Fibroblast of gingiva (primary cell): Measurements from ENCODE around the gene HOXA3.

Source experiments
- DNase-seq: peaks from one replicate; pipeline ENCODE4 v3.0.0-alpha.2; 2011; ENCODE audit warnings: low read depth

The HOXA3 gene

DNA sequence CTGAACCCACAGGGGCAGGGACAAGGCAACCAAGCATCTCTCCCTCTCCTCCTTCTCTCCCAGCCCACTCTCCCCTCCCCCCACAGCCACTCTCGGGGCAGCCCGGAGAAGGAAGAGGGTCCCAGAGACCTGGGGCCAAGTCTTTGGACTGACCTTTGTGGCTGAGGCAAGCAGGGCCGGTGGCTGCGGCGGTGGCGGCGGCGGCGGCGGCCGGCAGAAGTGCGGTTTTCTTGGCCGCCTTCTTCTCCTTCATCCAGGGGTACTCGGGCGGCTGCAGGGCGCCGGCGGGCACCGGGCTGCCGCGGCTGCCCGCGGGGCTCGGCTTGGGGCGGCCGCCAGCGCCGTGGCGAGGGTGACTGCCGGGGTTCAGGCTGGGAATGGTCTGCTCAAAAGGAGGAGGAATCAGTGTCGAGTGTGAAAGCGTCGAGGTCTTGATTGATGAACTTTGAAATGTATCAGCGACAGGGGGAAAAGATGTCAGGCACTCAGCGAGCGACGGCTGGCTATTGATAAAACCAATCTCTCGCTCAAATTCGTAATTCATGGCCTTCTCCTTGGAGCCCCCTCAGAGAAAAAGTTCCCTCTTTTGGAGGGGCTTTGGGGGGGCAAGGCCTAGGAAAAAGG is 50.3 kb downstream of the HOXA3 start:
- DNase-seq, result no peak

DNA sequence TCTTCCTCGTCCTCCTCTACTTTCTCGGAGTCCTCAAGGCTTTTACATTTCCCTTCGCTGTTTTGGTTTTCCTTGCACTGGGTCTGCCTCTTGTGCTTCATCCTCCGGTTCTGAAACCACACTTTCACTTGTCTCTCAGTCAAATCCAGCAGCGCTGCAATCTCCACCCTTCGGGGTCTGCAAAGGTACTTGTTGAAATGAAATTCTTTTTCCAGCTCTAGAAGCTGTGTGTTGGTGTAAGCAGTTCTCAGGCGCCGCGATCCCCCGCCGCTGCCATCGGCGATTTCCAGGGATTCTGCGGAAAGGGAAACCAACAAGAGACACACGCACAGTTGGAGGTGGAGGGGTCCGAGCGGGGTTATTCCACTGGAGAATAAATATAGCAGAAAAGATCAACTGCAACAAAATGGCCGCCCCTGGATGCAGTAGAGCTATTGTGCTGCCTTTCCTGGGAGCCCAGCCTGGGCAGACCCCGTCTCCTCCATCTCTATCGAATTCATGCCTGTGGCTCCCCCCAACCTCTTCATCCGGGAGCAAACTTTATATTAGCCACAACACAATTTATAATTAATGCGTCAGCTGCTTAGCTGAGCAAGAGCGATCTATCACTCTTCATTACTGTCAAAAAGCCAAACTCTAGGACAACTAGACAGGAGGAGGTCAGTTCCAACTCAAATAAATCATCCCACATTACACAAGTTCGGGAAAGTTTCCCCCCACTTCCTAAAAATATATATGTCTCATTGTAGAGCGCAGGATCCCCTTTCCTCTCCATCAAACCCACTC is 51.0 kb downstream of the HOXA3 start:
- no peak for DNase-seq

DNA sequence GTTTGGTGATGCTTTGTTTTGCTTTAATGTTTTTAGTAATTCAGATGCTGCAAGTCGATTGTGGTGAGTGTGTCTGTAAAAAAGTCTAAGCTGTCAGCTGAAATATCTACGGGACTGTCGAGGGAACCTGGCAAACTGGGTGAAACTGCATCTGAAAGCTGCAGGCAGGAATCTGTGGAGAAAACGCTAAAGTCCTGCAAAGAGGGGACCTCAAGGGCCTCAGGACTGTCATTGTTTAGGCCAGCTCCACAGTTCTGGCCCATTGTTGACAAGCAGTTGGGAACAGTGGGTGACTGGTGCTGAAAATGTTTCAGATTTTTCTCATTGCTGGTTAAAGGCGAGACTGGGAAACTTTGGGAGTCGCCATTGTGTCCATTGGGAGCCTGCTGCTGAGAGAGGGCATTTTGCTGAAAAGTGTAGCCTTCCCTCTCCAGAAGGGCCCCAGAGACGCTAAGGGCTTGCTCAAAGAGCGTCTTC is 51.7 kb downstream of the HOXA3 start:
- no peak for DNase-seq

DNA sequence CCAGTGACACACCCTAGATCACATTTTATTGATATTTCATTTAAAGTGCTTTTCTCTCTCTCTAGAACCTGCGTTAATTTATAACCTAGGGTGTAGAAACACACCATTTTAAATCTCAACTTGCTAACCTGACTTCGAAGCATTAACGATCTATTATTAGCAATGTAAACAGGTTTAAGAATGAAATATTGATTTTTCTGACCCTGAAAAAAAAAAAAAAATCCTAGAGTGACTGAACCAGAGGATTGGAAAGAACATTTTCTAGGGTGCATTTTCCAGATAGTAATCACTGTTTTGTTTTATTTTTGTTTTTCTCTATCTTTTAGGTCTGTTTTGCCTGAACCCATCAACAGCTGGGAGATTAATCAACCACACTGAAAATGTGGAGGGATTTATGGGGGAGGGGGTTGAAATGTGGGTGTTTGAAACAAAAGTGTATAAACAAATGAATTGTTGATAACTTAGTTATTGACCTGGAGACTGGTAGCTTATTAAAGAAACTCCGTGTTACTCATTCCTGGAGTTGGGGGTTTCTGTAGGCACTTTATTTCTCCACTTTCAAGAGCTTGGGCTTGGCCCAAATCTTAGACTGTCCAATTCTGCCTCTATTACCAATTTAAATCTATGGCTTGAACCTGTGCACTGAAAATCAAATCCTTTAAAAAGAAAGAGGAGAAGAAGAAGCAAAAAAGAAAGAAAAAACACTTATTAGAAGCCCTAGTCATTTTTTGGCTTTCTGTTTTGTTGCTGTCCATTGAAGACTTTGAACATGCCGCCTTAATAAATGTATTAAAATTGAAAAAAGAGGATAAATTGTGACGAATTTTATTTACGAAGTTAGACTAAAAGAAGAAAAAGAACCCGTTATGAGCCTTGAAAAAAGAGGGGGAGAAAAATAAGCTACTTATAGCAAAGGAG is 52.7 kb downstream of the HOXA3 start:
- DNase-seq, result no peak

DNA sequence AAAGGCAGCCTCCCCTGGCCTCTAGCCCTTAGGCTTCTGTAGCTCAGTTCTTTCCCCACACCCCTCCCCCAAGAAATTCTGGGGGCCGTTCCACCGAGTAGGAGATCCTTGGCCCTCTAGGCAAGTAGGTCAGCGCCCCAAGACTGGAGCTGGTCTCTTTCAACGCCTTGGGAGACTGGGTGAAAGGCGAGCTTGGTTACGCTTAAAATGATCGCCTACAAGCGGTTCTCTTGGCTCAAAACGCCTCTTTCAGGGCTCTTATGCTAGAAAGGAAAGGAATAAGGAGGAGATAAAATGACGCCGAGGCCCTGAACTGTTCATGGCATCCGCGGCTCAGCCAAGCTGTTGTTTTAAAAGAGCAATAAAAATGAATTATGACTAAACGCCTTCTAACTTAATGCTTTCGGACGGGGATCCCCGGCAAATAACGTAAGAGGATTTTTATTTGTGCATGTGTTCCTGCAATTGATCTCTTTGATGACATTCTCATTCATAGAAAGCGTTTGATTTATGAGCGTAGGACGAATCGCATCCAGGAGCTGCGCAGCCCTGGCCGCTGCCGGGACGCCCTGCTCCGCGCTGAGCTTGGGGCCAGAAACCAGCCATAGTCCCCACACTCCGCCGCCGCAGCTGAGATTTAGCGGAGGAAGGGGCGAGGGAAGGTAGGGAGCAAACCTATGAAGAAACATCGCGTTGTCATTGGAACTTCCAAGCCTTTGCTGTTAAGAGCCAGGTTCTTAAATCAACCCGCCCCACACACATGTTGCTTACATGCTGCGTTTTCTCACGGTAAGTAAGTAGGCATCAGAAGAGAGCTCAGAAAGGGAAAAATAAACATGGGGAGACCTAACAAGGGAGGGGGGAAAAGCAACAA is 53.6 kb downstream of the HOXA3 start:
- DNase-seq, result no peak

GRCh38 chr7:27097686-27098577 is 54.5 kb downstream of the HOXA3 start:
- DNase-seq, result no peak

DNA sequence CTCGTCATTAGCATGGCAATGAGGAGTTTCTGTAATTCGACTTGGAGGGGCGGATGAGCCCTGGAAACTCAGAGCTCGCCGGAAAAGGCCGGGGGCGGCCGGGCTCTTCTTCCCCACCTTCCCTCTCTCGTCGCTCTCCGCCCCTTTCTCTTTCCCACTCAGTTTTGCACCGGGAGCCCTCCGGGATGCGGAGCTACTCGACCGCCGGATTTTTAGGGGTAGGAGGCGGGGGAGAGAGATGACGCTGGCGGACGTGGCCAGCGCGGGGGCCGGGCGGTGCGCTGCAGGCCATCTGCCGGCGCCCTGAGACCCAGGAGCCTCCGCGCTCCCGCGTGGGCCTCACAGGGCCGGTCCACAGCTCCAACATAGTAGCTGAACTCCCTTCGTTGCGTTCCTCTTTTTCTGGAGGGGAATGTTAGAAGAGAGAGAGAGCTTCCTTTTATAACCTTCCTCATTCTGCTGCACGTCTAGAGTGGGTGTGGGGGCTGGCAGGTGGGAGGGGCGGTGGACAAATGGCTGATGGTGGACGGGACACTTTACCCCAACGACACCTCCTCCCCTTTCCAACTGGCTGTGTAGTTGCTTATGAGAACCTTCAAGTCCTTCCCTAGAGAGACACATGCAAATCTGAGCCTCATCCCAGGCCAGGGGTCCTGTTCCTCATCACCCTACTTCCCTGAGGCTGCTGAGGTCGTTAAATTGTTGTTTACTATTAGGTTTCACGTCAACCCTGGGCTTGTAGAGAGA is 55.4 kb downstream of the HOXA3 start:
- no peak for DNase-seq

DNA sequence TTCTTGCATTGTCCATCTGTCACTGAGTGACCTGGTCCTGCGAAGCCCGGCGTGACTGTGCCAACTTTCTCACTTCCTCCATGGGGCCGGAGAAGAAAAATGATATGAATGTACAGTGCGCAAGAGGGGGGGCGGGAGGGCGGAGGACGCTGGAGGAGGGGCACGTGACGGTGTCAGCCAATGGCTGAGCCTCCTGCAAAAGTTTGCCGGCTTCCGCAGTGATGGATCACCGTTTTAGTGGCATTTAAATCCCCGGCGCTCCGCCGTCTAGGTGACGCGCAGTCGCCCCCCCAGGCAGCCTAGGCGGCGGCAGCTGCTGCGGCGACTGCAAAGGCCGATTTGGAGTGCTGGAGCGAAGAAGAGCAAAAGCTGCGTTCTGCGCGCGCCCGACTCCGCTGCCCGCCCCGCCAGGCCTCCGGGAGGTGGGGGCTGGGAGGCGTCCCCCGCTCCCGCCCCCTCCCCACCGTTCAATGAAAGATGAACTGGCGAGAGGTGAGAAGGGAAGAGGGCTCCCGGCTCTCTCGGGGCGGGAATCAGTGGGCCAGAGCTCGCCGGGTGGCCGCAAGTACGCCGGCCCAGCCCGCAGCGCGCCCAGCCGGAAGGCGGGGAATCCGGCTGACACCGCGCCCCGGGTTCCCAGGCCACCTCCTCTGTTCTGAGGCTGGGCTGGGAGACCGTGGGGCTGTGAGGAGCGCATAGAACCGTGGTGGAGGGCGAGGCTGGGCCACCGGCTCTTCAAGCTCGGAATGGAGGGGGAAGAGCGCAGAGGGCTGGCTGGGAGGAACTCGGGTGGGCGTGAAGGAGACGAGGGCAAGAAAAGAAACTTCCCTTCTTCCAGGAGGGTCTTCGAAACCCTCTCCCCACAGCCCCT is 56.3 kb downstream of the HOXA3 start, which contains the start of gene HOXA1:
Gene HOXA1 (minus strand): TSS at position 104 of the 871 bp plus-strand sequence. CDS start 88 bp downstream, at position 16.
- DNase-seq, result peak; percentile 42

DNA sequence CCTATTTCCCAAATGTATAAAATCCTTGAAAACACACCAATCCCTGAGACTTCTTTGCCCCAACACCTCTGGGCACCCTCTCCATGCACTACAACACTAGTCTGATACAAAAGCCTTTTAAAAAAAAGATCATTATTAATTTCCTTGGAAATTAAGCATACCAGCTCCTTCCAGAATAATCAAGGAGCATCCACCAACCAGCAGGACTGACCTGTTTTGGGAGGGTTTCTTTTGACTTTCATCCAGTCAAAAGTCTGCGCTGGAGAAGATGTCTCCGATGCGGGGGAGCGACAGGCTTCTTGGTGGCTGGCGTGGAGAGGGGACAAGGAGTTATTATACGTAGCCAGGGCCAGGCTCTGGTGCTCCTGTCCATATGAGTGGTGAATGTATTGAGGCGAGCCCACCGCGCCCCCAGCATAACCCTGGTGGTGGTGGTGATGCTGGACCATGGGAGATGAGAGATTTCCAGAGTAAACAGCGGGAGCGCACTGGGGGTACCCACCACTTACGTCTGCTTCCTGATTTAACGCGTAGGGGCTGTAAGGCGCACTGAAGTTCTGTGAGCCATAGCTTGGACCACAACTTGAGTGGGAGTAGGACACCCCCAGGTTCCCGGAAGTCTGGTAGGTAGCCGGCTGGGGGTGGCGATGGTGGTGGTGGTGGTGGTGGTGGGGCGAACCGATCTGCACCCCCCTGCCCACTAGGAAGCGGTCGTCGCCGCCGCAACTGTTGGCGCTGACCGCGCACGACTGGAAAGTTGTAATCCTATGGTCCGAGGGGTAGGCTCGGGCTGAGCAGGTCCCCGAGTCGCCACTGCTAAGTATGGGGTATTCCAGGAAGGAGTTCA is 57.1 kb downstream of the HOXA3 start:
- DNase-seq, result no peak

DNA sequence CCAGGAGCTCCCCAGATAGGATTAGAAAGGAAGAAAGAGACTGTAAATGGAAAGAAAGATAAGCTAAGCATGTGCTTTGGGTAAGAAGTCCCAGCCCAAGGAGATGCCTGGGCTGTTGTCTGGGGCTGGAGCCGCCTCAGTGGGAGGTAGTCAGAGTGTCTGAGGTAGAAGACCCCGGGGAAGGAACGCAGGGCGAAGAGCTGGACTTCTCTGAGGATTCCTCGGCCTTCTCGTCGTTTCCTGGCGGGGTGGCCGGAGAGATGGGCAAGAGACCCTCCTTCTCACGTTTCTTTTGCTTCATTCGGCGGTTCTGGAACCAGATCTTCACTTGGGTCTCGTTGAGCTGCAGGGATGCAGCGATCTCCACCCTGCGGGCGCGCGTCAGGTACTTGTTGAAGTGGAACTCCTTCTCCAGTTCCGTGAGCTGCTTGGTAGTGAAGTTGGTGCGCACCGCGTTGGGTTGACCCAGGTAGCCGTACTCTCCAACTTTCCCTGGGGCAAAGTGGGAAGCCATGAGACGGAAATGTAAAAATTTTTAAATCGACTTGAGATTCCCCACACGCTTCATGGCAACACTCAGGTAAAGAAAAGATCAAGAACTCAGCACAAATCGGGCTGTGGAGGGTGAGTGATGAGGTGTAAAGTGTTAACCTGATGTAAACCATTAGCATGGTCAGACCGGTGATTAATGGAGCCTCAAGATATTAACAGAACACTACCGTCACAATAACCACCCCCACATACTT is 57.9 kb downstream of the HOXA3 start:
- no peak for DNase-seq

GRCh38 chr7:27093184-27093895 is 59.0 kb downstream of the HOXA3 start:
- DNase-seq, result no peak

DNA sequence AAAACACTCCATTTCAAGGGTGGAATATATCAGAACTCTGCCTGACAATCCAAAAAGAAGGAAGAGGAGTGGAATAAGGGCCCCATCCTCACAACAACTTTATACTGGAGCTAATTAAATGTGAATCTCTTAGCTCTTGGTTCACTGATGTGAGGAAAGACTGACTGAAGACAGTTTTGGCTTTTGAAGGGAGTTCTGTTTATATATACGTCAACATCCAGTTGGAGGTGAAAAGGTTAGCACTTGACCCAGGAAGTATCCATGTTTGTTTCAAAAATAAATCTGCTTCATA is 59.6 kb downstream of the HOXA3 start:
- DNase-seq, result no peak

DNA sequence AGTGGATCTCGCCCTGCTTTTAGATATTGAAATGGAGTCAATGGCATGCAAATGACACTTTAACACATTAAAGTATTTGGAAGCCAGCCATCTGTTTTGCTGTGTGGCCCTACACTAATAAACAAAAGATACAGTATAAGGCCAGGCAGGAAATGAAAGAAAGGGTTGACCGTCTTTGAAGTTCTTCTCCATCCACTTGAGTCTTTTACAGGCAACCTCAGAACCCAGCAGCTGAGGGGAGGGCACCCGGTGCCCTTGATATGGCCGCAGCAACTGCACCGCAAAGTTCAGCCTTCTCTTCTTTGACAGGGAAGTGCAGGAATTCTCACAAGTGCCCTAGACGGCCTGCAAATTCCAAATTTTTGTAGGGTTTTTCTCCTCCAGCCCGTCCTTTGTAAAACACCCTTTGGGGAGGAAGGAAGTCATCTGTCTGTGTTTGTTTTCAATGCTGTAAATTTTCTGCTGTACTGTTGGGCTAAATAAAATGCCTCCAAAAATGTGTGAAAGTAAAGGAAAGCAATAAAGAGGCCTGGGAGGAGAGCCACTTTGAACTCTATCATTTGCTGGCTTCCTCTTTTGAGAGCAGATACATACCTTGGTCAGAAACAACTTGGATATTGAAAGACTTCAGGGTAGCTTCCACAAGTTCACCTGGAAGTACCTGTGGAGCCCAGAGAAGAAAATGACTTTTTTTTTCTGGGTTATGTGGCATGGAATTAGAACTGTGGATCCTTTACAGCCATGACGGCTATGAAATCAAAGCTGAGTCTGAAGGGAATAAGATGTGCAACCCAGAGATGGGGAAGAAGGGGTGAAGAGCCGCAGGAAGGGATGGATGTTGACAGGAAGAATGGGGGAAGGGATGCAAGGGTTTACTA is 60.2 kb downstream of the HOXA3 start:
- no peak for DNase-seq

GRCh38 chr7:27091105-27091504 is 61.3 kb downstream of the HOXA3 start:
- DNase-seq, result no peak
